Suprapubic skin (tissue), 4 donors: ENCODE results near the gene SPARC. TPM values are rescaled to one million over a fixed set of nuclear protein-coding genes. Genes with fewer than 3 reads are reported as not detected.

Experiments
- DNase-seq, 2 donors: peaks; one replicate each; pipeline ENCODE4 v3.0.0-alpha.2; 2019; ENCODE audit warnings: low spot score in 2 of 2
- H3K27ac ChIP-seq: fragments of 200-600 bp; sonication (generic); one replicate; pipeline ENCODE4 v1.5.1; 2019
- H3K27me3 ChIP-seq: fragments of 200-600 bp; sonication (generic); one replicate; pipeline ENCODE4 v1.5.1; 2019
- H3K36me3 ChIP-seq: fragments of 200-600 bp; sonication (generic); one replicate; pipeline ENCODE4 v1.5.1; 2019
- H3K4me1 ChIP-seq: fragments of 200-600 bp; sonication (generic); one replicate; pipeline ENCODE4 v1.5.1; 2019
- H3K4me3 ChIP-seq: fragments of 200-600 bp; sonication (generic); one replicate; pipeline ENCODE4 v1.5.1; 2019; ENCODE audit warnings: mild to moderate bottlenecking
- H3K9me3 ChIP-seq: fragments of 200-600 bp; sonication (generic); one replicate; pipeline ENCODE4 v1.5.1; 2019
- EP300 ChIP-seq: sonication (generic); formaldehyde crosslinking; IDR thresholded peaks from one replicate; pipeline ENCODE4 v1.6.1; 2017; ENCODE audit warnings: antibody characterized with exemption
- POLR2A ChIP-seq, 2 donors: fragments of 450-650 bp; IDR thresholded peaks; one replicate each; pipeline ENCODE4 v1.6.1; 2017; ENCODE audit warnings: antibody characterized with exemption in 2 of 2, mild to moderate bottlenecking in 2 of 2, moderate library complexity in 2 of 2
- POLR2AphosphoS5 ChIP-seq, 3 donors: sonication (generic); formaldehyde crosslinking; IDR thresholded peaks; one replicate each; pipeline ENCODE4 v1.6.1; 2017; ENCODE audit warnings: antibody characterized with exemption in 3 of 3
- whole genome bisulfite sequencing: methylation state at CpG from one replicate; pipeline ENCODE4 v1.1.5; 2018; 5-methylcytosine and 5-hydroxymethylcytosine counted together
- total RNA-seq, 4 donors: library from RNA; depleted of rRNA; stranded (reverse); fragments of >200 nt; gene quantifications; one replicate each; pipeline ENCODE4 v1.1.0, GENCODE V29; 2016
- TF ChIP-seq, protein P1 (sequence below), 2 donors: fragments of 200-600 bp in 1 of 2; fragments of 450-650 bp in 1 of 2; sonication (generic) in 1 of 2; IDR thresholded peaks; one replicate each; pipeline ENCODE4 v1.5.1; 2016 to 2019; ENCODE audit warnings: antibody characterized with exemption in 2 of 2, mild to moderate bottlenecking in 1 of 2, moderate library complexity in 1 of 2

SPARC gene
- total RNA-seq, 4 donors from 2014 or later: 265 to 337 (median 270) TPM

DNA sequence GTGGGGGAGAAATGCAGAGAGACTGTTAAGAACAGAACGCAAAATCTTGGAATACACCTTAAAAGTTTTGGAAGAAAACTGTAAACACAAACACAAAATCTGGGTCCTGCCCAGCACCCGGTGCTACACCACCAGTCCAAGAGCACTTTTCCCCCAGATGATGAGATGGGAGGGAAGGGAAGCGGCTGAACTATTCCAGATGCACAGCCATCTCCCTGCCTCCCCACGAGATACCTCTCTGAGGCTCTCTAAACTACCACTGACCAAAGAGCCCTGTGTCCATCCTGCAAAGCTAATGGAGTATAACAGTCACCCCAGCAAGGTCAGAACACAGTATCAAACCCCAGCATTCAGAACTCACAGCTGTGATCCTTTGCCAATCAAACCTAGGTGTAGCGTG is 8.0 kb downstream of the SPARC start:
- H3K27me3 ChIP-seq: no peaks in the 10 kb centered on the region
- peak overlapping the region; percentile 79 for H3K27ac ChIP-seq
- DNase-seq: no peak
- peaks cover 11% of the 10 kb centered on the region for H3K36me3 ChIP-seq
- no peak overlapping the region for H3K4me3 ChIP-seq
- 48% methylated on average over 5 of the region's 5 CpGs for WGBS
- TF ChIP-seq POLR2A (IDR thresholded peaks at IDR 0.05): no peak
- no peak for TF ChIP-seq EP300
- TF ChIP-seq, protein P1, sequence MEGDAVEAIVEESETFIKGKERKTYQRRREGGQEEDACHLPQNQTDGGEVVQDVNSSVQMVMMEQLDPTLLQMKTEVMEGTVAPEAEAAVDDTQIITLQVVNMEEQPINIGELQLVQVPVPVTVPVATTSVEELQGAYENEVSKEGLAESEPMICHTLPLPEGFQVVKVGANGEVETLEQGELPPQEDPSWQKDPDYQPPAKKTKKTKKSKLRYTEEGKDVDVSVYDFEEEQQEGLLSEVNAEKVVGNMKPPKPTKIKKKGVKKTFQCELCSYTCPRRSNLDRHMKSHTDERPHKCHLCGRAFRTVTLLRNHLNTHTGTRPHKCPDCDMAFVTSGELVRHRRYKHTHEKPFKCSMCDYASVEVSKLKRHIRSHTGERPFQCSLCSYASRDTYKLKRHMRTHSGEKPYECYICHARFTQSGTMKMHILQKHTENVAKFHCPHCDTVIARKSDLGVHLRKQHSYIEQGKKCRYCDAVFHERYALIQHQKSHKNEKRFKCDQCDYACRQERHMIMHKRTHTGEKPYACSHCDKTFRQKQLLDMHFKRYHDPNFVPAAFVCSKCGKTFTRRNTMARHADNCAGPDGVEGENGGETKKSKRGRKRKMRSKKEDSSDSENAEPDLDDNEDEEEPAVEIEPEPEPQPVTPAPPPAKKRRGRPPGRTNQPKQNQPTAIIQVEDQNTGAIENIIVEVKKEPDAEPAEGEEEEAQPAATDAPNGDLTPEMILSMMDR (IDR thresholded peaks at IDR 0.05): no peak
- no peak for TF ChIP-seq POLR2AphosphoS5 (IDR thresholded peaks at IDR 0.05)
- H3K4me1 ChIP-seq: peaks cover 85% of the 10 kb centered on the region
- H3K9me3 ChIP-seq: no peaks in the 10 kb centered on the region

DNA sequence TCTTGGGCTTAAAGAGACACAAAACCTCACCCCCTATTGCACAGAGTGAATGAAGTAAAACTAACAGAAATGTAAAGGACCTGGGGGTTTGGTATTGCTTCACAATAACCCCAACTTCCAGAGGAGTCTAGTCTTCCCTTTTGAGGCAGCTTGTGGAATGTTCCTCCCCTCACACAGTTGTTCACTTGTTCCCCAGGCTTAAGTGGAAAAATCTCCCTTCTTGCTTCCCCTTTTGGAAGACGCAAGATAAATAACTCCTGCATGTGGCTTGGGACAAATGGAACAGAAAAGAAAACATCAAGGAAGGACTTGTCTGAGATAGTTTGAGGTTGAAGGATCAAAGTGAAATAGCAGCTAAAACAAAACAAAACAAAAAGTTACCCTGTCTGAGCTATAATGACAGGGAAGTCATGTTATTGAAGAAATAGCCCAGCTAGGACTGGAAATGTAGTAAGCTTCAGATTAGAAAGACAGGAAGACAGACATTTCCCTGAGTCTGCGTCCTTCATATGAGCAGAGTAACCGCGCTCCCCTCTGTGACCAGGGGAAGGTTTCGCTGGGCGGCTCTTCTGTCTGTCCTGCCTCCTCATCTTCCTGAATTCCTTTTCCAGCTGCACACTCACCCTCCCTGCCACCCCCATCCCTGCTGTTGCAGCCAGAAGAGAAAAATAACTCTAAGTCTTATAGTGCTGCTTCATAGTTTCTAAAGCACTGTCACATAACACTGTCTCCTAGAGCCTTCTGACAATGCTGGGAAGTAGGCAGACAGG is 8.8 kb downstream of the SPARC start:
- Histone ChIP-seq H3K9me3 (no peaks in the 10 kb centered on the region), H3K27ac (peak overlapping the region; percentile 79), H3K36me3 (peaks cover 17% of the 10 kb centered on the region), H3K4me1 (peaks cover 84% of the 10 kb centered on the region), H3K4me3 (no peak overlapping the region), H3K27me3 (no peaks in the 10 kb centered on the region)
- no peak for TF ChIP-seq EP300
- TF ChIP-seq, protein P1 (IDR thresholded peaks at IDR 0.05): no peak
- no peak for DNase-seq
- 38% methylated on average over 6 of the region's 6 CpGs for WGBS

DNA sequence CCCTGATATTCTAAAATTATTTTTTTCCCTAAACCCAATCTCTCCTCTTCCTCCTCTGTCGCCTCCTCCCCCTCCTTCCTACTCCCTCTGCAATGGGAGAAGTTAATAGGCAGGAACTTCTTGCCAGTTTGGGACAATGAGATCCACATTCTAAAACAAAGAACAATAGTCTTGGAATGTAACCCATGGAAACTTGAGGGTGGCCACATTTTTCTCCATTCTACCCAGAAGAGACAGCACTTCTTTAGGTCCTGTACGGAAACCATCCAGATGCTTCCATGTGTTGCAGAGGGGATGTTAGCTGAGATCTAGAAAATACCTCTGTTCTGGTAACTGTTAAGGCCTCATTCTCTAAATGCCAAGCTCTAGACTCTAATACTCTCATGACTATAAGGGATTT is 10.0 kb downstream of the SPARC start:
- 48% methylated on average over 2 of the region's 2 CpGs for WGBS
- H3K36me3 ChIP-seq: peaks cover 26% of the 10 kb centered on the region
- no peaks in the 10 kb centered on the region for H3K9me3 ChIP-seq
- H3K4me3 ChIP-seq: no peak overlapping the region
- TF ChIP-seq POLR2AphosphoS5 (IDR thresholded peaks at IDR 0.05) (no peak), EP300 (no peak), POLR2A (IDR thresholded peaks at IDR 0.05) (no peak)
- TF ChIP-seq, protein P1 (IDR thresholded peaks at IDR 0.05): no peak
- H3K27me3 ChIP-seq: no peaks in the 10 kb centered on the region
- H3K4me1 ChIP-seq: peaks cover 84% of the 10 kb centered on the region
- no peak for DNase-seq
- peak overlapping the region; percentile 79 for H3K27ac ChIP-seq

DNA sequence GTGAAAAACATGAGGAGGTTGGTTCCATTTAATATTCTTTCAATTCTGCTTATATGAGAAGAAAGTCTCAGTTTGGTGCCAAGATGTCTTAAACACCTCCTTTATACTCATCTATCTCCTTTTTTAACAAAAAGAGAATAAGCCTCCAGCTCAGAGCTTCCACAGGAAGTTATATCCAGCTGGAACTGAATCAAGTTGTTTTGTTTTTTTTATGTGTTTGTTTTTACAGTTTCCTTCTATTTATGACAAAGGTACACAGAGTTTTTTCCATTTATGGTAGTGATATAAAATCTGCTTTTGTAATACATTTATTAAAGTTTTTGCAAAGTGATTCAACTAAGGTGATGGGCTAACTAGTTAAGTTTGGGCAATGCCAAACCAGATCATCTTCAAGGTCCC is 10.4 kb downstream of the SPARC start:
- H3K27me3 ChIP-seq: no peaks in the 10 kb centered on the region
- H3K36me3 ChIP-seq: peaks cover 30% of the 10 kb centered on the region
- H3K9me3 ChIP-seq: no peaks in the 10 kb centered on the region
- H3K27ac ChIP-seq: peak overlapping the region; percentile 79
- H3K4me3 ChIP-seq: no peak overlapping the region
- no peak for DNase-seq
- no peak for TF ChIP-seq POLR2A (IDR thresholded peaks at IDR 0.05)
- TF ChIP-seq, protein P1 (IDR thresholded peaks at IDR 0.05): no peak
- TF ChIP-seq POLR2AphosphoS5 (IDR thresholded peaks at IDR 0.05): no peak
- no peak for TF ChIP-seq EP300
- peaks cover 84% of the 10 kb centered on the region for H3K4me1 ChIP-seq

DNA sequence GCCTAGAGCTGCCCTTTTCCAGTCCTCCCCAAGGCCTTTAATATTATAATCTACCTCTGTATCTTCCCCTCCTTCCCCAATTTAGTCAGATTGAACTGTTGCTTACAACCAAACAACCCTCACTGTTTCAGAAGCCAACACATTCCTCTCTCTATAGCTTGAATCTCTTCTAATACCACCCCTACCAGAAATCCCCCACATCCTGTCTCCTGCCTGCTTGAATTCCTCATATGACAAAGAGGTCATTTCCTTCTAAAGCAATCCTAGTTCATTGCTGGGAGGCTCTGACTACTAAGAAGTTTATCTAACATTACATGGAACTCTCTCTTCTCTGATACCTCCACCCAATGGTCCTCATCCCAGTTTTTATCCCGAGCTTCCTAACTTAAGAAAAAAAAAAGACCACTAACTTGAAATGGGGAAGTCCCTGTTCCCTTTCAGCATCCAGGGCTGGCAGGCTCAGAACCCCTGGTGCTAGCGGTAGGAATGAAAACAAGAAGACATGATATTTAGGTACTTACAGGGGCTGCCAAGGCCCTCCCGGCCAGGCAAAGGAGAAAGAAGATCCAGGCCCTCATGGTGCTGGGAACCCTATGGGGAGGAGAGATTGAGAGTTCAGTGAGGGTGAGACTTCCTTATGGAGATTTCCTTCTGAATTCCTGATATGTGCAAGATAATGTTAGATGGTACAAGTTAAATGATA is 11.0 kb downstream of the SPARC start:
- TF ChIP-seq POLR2A (IDR thresholded peaks at IDR 0.05) (no peak), EP300 (no peak), POLR2AphosphoS5 (IDR thresholded peaks at IDR 0.05) (no peak)
- TF ChIP-seq, protein P1 (IDR thresholded peaks at IDR 0.05): no peak
- Histone ChIP-seq H3K27ac (peak overlapping the region; percentile 79), H3K27me3 (no peaks in the 10 kb centered on the region), H3K9me3 (no peaks in the 10 kb centered on the region), H3K4me3 (no peak overlapping the region), H3K36me3 (peaks cover 34% of the 10 kb centered on the region), H3K4me1 (peaks cover 84% of the 10 kb centered on the region)
- DNase-seq: no peak
- WGBS: 60% methylated on average over 3 of the region's 3 CpGs
